Panc1 (cell line): ENCODE measurements around the gene SLC7A7.

Experiments used
- CTCF ChIP-seq: fragments of 450-650 bp; IDR thresholded peaks from 2 replicates; pipeline ENCODE4 v1.5.1; 2017; ENCODE audit warnings: mild to moderate bottlenecking
- TCF7L2 ChIP-seq: IDR thresholded peaks from 2 replicates; pipeline ENCODE4 v1.6.1; 2011; ENCODE audit warnings: mild to moderate bottlenecking, low read depth, low read length, inconsistent platforms

GRCh38 chr14:22807432-22808087 lies 7.7 kb downstream of the SLC7A7 start:
- no peak for TF ChIP-seq TCF7L2
- no peak for TF ChIP-seq CTCF
